ENCODE results near the gene ECE2. TPM values are rescaled to one million over a fixed set of nuclear protein-coding genes. Genes with fewer than 3 reads are reported as not detected.
A peak's percentile ranks its signal among the peaks of the same experiment; 100 is the strongest.

Gene ECE2
- total RNA-seq, 1 experiment from 2014 or later = 0.46 TPM

- no peak for TF ChIP-seq PRDM15 (CRISPR knock-in tag; IDR thresholded peaks at IDR 0.05)
- TF ChIP-seq NR2C2 (CRISPR knock-in tag; IDR thresholded peaks at IDR 0.05) = 0 out of 2 replicates have a peak, but pooled peaks have one; percentile 30
- no peak for TF ChIP-seq NFYB (CRISPR knock-in tag; conservative IDR thresholded peaks at IDR 0.05; ENCODE audit: low read depth)
- TF ChIP-seq TEAD4 (CRISPR knock-in tag; IDR thresholded peaks at IDR 0.05) = no peak
- TF ChIP-seq ELF4 (CRISPR knock-in tag; IDR thresholded peaks at IDR 0.05; ENCODE audit: low read depth) = 0 out of 2 replicates have a peak, but pooled peaks have one; percentile 45
- TF ChIP-seq, protein P1, sequence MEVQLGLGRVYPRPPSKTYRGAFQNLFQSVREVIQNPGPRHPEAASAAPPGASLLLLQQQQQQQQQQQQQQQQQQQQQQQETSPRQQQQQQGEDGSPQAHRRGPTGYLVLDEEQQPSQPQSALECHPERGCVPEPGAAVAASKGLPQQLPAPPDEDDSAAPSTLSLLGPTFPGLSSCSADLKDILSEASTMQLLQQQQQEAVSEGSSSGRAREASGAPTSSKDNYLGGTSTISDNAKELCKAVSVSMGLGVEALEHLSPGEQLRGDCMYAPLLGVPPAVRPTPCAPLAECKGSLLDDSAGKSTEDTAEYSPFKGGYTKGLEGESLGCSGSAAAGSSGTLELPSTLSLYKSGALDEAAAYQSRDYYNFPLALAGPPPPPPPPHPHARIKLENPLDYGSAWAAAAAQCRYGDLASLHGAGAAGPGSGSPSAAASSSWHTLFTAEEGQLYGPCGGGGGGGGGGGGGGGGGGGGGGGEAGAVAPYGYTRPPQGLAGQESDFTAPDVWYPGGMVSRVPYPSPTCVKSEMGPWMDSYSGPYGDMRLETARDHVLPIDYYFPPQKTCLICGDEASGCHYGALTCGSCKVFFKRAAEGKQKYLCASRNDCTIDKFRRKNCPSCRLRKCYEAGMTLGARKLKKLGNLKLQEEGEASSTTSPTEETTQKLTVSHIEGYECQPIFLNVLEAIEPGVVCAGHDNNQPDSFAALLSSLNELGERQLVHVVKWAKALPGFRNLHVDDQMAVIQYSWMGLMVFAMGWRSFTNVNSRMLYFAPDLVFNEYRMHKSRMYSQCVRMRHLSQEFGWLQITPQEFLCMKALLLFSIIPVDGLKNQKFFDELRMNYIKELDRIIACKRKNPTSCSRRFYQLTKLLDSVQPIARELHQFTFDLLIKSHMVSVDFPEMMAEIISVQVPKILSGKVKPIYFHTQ (CRISPR knock-in tag; IDR thresholded peaks at IDR 0.05) = no peak
- TF ChIP-seq USF1 (CRISPR knock-in tag; IDR thresholded peaks at IDR 0.05) = 0 out of 2 replicates have a peak, but pooled peaks have one; percentile 19
- TF ChIP-seq, protein P2, sequence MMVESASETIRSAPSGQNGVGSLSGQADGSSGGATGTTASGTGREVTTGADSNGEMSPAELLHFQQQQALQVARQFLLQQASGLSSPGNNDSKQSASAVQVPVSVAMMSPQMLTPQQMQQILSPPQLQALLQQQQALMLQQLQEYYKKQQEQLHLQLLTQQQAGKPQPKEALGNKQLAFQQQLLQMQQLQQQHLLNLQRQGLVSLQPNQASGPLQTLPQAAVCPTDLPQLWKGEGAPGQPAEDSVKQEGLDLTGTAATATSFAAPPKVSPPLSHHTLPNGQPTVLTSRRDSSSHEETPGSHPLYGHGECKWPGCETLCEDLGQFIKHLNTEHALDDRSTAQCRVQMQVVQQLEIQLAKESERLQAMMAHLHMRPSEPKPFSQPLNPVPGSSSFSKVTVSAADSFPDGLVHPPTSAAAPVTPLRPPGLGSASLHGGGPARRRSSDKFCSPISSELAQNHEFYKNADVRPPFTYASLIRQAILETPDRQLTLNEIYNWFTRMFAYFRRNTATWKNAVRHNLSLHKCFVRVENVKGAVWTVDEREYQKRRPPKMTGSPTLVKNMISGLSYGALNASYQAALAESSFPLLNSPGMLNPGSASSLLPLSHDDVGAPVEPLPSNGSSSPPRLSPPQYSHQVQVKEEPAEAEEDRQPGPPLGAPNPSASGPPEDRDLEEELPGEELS (CRISPR knock-in tag; IDR thresholded peaks at IDR 0.05) = 0 out of 2 replicates have a peak, but pooled peaks have one; percentile 75
These were observed 23.1 kb downstream of the ECE2 start, which contains the start of gene PSMD2 (continued) for GRCh38 chr3:184298759-184299487.

- H3K36me3 Mint-ChIP-seq = peaks cover 51% of the 10 kb centered on the region
These were observed 23.9 kb downstream of the ECE2 start for GRCh38 chr3:184299488-184300377.

More at GRCh38 chr3:184299488-184300377, 23.9 kb downstream of the ECE2 start:
- TF ChIP-seq JUN (CRISPR knock-in tag; IDR thresholded peaks at IDR 0.05) (0 out of 2 replicates have a peak, but pooled peaks have one; percentile 17), SP1 (CRISPR knock-in tag; conservative IDR thresholded peaks at IDR 0.05) (no peak)
- TF ChIP-seq, protein P3, sequence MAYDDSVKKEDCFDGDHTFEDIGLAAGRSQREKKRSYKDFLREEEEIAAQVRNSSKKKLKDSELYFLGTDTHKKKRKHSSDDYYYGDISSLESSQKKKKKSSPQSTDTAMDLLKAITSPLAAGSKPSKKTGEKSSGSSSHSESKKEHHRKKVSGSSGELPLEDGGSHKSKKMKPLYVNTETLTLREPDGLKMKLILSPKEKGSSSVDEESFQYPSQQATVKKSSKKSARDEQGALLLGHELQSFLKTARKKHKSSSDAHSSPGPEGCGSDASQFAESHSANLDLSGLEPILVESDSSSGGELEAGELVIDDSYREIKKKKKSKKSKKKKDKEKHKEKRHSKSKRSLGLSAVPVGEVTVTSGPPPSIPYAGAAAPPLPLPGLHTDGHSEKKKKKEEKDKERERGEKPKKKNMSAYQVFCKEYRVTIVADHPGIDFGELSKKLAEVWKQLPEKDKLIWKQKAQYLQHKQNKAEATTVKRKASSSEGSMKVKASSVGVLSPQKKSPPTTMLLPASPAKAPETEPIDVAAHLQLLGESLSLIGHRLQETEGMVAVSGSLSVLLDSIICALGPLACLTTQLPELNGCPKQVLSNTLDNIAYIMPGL (CRISPR knock-in tag; IDR thresholded peaks at IDR 0.05) = peak; percentile 16; the same call in 1 of the 2 replicates
- H3K9me3 Mint-ChIP-seq = no peaks in the 10 kb centered on the region
- H3K27ac Mint-ChIP-seq = peak overlapping the region; percentile 89
- CTCF ChIA-PET = no interaction called here
- ATAC-seq (no peak), DNase-seq (ENCODE audit: low spot score) (no peak)
- H3K27me3 Mint-ChIP-seq (ENCODE audit: low read depth) = peaks cover 4% of the 10 kb centered on the region; the same call in 1 of the 2 replicates
- peaks cover 12% of the 10 kb centered on the region for H3K4me1 Mint-ChIP-seq
- POLR2A ChIA-PET = interaction anchor here (0.8 kb wide), 1 partner anchor 24 kb away, joined by 4 read pairs; no protein-coding TSS in a partner anchor
- peak overlapping the region; percentile 96 for H3K4me3 Mint-ChIP-seq

All from WTC11 (cell line).